GM15510 (cell line): ENCODE results near the gene CDC42BPA.

ENCODE experiments used
- POLR2A ChIP-seq: IDR thresholded peaks from 3 replicates; pipeline ENCODE4 v1.6.1; 2011; ENCODE audit warnings: borderline replicate concordance; ENCODE audit not compliant: insufficient read length; ENCODE audit errors: extremely low read depth

Gene CDC42BPA

GRCh38 chr1:226983992-226984364 is 334.3 kb downstream of the CDC42BPA start:
- no peak for TF ChIP-seq POLR2A

DNA sequence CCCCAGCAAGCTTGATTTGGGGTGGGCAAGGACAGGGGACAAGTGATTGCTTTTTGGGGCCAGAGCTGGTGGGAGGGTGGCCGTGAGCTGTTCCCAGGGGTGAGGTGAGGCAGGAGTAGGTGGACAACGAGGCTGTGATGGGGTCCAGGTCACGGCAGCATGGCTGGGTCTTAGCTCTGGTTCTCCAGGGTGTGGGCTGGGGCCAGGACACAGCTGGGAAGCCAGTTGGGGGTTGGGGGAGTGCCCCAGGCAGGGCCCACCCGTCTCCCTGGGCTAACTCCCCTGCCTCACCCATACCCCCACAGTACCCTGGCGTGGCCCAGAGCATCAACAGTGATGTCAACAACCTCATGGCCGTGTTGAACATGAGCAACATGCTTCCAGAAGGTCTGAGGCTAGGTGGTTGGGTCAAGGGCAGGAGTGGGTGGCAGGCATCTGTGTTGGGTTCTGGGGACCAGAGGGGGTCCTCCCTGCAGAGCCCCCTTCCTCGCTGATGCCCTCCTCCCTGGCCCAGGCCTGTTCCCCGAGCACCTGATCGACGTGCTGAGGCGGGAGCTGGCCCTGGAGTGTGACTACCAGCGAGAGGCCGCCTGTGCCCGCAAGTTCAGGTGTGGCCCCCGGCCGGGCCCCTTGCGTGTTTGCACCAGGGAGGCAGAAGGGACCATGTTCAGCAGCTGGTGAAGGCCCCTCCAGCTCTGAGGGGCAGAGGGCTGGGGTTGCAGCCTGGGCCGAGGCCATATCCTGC is 334.9 kb downstream of the CDC42BPA start:
- no peak for TF ChIP-seq POLR2A

DNA sequence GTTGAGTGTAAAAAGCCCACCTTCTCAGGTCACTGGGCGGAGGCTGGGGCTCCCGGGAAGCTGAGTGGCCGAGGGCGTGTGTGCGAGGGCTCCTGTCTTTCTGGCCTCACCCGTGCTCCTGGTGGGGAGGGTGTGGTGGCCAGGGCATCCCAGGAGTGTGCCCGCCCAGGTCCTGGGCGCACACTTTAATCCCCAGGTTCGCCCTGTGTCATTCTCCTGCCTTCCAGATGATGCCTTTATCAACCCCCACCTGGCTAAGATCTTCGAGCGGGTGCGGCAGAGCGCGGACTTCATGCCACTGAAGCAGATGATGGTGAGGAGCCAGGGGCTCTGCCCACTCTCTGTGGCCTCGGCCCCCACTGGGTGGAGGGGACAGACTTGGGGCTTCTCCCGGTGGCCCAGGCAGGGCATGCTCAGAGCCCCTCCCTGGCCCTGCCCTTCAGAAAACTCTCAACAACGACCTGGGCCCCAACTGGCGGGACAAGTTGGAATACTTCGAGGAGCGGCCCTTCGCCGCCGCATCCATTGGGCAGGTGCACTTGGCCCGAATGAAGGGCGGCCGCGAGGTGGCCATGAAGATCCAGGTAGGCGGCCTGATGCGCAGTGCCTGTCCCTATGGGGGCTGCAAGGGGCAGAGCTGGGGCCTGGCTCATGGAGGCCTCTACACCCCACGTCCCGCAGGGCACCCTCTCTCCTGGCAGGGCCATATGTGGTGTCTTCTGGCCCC is 335.7 kb downstream of the CDC42BPA start:
- TF ChIP-seq POLR2A = no peak

DNA sequence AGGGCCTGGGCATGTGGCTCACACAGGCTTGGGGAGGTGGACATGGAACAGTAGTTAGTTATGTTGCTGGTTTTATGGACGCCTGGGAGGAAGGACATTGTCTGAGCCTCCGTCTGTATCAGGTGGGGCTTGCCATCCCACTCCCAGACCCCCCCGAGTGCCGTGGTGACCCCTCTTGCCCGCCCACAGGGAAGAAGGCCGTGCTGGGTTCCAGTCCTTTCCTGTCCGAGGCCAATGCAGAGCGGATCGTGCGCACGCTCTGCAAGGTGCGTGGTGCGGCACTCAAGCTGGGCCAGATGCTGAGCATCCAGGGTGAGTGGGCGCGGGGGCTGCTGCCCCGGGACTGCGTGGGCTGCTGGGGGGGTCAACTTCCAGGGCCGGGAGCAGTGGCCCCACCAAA is 336.5 kb downstream of the CDC42BPA start:
- TF ChIP-seq POLR2A = no peak

- no peak for TF ChIP-seq POLR2A
Observed at GRCh38 chr1:226981386-226981817, 336.9 kb downstream of the CDC42BPA start.

- no peak for TF ChIP-seq POLR2A
Observed at GRCh38 chr1:226980565-226981385, 337.5 kb downstream of the CDC42BPA start.

GRCh38 chr1:226980122-226980560 is 338.2 kb downstream of the CDC42BPA start:
- TF ChIP-seq POLR2A = no peak

- no peak for TF ChIP-seq POLR2A
Observed at GRCh38 chr1:226979517-226980121, 338.7 kb downstream of the CDC42BPA start.

DNA sequence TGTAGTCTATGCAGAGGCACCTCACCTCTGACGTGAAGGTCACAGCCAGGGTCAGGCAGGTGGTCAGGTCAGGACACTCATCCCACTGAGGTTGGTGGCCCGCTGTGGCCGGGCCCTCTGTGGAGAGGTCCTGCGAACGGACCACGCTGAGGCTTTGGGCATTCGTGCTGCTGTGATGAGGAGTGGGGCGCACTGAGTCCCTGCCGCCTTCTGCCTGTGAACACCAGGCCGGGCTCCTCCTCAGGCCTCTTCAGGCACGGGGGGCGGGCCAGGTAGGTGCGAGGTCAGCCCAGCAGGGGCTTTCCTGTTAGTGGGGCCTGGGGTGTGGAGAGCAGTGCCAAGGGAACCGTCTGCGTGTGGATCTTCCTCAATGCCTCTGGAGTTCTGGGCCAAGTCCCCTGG is 339.2 kb downstream of the CDC42BPA start:
- TF ChIP-seq POLR2A = no peak

DNA sequence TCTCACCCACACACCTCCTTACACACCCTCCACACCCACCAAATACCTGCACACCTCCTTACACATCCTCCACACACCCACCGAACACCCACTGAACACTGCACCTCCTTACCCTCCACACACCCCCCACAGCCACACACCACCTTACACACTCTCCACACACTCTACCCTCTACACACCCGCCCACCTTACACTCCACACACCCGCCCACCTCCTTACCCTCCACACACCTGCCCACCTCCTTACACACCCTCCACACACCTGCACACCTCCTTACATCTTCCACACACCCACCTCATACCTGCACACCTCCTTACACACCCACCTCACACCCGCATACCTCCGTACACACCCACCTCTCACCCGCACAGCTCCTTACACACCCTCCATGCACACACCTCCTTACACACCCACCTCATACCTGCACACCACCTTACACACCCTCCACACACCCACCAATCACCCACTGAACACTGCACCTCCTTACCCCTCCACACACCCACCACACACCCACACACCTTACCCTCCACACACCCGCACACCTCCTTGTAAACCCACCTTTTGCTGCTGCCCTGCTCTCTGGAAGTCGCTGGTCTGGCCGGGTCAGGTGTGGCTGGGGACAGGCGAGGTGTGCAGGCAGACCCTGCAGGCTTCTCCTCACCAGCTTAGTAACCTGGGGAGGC is 339.7 kb downstream of the CDC42BPA start:
- TF ChIP-seq POLR2A = no peak

GRCh38 chr1:226977643-226978431 is 340.5 kb downstream of the CDC42BPA start:
- no peak for TF ChIP-seq POLR2A

- TF ChIP-seq POLR2A = no peak
Observed at GRCh38 chr1:226976978-226977642, 341.2 kb downstream of the CDC42BPA start.
